HS-27A (cell line): Measurements from ENCODE around the gene KLHL26.
"Not testable (repeated sequence)": the region's sequence is repeated elsewhere in the genome, so short reads cannot be mapped to it uniquely, and the experiment has no call there.

Experiments used
- DNase-seq: peaks from one replicate; pipeline ENCODE4 v3.0.0-alpha.2; 2012; ENCODE audit warnings: low read depth, missing footprints

The KLHL26 gene, protein sequence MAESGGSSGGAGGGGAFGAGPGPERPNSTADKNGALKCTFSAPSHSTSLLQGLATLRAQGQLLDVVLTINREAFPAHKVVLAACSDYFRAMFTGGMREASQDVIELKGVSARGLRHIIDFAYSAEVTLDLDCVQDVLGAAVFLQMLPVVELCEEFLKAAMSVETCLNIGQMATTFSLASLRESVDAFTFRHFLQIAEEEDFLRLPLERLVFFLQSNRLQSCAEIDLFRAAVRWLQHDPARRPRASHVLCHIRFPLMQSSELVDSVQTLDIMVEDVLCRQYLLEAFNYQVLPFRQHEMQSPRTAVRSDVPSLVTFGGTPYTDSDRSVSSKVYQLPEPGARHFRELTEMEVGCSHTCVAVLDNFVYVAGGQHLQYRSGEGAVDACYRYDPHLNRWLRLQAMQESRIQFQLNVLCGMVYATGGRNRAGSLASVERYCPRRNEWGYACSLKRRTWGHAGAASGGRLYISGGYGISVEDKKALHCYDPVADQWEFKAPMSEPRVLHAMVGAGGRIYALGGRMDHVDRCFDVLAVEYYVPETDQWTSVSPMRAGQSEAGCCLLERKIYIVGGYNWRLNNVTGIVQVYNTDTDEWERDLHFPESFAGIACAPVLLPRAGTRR

DNA sequence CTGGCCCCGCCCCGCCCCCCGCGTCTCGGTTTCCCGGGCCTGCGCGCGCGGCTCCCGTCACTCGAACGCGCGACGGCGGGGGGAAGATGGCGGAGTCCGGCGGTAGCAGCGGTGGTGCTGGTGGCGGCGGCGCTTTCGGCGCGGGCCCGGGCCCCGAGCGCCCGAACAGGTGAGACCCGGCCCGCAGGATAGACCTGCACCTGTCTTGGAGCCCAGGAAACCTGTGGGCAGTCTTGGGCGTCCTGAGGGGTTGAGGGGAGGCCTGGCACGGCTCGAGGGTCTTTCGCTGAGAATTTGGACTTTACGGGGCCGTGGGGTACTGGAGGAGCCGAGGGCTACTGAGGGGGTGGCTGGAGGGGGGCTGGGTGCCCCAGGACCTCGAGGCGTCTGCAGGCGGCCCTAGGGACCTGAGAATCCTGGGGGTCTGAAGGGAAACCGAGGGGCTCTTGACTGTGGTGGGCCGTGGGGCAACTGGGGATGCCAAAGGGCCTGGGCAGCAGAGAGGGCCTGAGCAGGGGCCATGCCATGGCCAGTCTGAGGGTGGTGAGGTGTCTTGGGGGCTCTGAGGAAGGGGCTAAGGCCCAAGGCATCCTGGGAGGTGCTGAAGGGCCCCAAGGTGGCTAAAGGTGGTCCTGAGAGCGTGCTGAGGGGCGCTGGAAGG, at the start of gene KLHL26:
Gene KLHL26 (plus strand): TSS at position 60 of the 661 bp plus-strand sequence. CDS start 27 bp downstream, at position 87.
- no peak for DNase-seq

DNA sequence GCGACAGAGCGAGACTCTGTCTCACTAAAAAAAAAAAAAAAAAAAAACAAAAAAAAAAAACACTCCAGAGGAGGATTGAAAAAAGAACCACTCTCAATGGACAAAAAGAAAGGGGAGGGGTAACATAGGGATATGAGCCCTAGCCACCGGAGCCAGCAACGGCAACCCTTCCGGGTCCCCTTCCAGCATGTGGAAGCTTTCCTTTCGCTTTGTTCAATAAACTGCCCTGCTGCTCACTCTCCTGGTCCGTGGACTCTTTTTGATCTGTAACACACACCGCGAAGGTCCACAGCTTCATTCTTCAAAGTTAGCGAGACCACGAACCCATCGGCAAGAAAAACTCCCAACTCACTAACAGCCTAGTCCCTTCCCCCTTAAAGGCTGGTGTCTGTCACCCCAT, 49.3 kb upstream of the KLHL26 start:
- DNase-seq, result no peak

DNA sequence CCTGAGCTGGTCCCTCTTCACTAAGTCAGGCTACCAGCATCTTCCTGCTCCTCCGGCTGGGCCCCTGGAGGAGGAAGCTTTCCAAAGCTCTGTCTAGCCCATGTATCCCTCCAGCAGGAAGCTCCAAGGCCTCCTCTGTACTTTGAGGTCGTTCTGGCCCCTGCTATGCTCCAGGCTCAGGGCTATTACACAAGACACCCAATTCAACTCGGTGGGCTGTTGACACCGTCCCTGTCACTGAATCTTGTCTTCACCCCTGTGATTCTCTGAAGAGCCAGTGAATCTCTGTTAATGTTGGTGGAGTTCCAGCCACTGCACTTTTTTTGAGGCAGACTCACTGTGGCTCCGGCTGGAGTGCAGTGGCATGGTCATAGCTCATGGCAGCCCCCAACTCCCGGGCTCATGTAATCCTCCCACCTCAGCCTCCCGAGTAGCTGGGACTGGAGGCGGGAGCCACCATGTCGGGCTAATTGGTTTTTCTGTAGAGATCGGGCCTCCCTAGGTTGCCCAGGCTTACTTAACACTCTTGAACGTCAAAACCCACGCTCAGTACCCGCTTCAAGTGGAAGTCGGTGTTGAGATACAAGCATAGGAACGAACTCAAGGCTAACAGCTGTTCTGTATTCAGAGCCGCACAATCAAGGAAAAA, 48.7 kb upstream of the KLHL26 start:
- no peak for DNase-seq

DNA sequence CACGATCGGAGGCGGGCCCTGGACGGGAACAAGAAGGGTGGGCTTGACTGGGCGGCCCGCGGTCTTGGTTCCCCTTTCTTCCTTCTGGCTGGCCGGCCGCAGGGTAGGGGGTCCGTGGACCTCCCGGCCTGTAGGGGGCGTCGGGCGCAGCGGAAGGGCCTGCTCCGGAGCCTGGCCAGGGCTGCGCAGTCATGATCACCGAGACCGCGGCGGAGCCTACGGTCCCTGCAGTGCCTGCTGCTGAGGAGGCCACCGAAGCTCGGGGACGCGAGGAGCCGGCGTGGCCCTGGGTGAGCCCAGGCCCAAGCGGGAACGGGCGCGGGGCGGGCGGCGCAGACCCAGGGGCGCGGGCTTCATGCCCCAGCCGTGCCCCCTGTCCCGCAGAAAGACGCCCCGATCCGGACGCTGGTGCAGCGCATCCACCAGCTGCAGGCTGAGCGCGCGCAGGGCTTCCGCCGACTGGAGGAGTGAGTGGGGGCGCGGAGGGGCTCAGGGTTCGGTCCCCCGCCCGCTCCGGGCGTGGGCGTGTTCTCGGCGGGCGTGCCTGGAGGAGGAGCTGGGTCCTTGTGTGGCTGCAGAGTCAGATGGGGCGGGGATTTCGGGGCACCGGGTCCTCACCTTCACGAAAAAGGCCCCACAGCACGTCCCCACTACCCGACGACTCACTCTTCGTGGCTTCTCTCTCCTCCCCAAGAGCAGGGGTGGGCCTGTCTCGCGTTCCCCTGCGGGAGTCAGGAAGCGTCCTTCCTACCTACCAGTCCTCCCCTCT, 48.0 kb upstream of the KLHL26 start, which contains the start of gene REX1BD:
Gene REX1BD (plus strand): TSS at position 188 of the 769 bp plus-strand sequence. CDS start 4 bp downstream, at position 192.
- DNase-seq, result peak; percentile 30

DNA sequence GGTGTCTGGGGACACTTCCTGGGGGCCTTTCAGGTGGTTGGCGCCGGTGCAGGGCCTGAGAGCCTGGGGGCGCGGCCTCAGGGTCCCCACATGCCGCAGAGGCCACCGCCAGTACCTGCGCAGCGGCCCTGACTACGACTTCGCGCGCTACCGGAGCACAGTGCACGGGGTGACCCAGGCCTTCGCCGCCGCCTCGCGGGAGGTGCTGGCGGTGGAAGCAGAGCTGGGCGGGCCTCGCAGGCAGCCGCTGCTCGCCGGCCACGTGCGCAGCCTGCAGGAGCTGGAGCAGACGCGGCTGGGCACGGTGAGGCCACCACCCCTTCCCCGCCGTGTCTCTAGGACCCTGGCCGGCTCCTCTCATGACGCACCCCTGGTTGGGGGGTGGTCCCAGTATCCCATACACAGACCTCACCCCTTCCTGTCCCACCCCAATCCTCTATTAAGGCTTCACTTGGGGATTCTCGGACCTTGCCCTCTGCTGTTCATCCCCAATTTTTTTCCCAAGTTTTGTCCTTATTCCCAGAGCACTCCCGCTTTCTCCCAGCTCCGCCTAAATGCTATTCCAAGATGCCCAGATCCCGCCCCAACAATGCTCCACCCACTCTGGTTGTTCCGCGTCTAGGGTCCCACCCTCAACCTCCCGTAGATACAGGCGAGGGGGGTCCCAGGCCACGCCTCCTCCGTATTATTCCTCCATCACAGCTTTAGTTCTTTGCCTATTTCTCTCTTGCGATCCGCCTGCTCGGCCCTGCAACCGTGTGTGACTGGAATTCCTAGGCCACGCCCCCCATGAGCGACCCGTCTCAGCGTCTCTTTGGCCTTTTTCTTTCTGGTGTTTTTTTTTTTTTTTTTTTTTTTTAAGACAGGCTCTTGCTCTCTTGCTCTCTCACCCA, 47.2 kb upstream of the KLHL26 start:
- DNase-seq, result peak; percentile 26

DNA sequence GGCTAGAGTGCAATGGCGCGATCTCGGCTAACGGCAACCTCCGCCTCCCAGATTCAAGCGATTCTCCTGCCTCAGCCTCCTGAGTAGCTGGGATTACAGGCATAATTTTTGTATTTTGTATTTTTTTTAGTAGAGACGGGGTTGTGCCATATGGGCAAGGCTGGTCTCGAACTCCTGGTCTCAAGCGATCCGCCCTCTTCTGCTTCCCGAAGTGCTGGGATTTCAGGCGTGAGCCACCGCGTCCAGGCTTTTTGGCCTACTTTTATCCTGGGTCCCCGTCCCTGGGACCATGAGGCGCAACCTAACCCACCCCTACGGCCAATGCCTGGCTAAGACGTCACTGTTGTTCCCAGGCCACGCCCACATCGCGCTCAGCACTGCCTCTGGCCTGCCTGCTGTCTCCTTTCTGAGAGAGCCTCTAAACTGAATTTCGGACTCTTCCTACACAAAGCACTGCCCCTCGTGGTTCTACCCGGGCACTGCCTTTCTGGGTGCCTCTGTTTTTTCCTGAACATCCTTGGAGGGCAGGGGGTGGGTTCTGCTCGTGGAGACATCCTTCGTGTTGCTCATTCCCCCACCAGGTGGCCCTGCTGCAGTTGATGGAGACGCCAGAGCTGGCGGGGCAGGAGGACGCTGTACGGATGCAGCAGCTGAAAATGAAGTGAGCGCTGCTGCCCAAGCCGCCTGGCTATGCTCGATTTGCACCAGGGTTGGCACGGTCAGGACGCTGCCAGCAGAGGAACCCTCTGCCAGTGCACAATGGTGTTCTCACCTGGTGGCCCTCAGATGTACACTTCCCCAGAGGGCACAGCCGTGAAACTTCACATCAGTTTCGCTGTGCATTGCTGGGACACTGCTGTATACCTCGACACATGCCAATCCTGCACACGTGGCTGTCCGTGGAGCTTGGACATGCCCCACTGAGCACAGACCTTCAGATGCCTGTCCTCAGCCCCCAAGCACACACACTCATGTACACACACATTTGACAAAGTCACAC, 46.3 kb upstream of the KLHL26 start:
- DNase-seq, result no peak

DNA sequence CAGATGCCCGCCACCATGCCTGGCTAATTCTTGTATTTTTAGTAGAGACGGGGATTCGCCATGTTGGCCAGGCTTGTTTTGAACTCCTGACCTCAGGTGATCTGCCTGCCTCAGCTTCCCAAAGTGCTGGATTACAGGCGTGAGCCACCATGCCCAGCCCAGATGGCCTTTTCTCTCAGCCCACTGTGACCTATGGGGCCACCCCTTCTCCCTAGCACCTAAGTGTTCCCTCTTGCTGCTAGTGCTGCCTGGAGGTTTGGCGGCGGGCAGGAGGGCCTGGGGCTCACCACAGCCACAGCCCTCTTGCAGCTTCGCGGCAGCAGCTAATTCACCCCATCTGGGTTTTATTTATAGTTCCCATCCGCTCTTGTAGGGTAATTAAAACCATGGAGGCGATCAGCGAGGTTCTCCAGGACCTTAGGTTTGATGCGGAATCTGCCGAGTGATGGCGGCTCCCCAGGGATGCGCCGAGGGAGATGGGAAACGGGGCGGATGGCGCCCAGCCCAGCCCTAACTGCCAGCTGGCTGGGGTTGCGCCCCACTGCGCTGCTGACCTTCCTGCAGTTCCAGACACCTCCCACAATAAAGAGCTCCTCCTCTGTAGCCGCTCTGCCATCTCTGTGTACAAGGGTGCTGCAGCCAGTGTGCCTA, 45.0 kb upstream of the KLHL26 start:
- DNase-seq, result no peak

DNA sequence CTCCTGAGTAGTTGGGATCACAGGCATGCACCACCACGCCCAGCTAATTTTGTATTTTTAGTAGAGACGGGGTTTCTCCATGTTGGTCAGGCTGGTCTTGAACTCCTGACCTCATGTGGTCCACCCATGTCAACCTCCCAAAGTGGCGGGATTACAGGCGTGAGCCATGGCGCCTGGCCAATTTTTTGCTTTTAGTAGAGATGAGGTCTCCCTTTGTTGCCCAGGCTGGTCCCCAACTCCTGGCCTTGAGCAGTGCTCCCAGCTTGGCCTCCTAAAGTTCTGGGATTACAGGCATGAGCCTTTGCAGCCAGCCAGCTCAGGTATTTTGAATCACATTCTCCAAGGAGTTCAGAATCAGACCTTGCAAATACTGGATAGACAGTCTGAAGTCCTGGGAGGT, 44.1 kb upstream of the KLHL26 start:
- DNase-seq, result not testable (repeated sequence)

DNA sequence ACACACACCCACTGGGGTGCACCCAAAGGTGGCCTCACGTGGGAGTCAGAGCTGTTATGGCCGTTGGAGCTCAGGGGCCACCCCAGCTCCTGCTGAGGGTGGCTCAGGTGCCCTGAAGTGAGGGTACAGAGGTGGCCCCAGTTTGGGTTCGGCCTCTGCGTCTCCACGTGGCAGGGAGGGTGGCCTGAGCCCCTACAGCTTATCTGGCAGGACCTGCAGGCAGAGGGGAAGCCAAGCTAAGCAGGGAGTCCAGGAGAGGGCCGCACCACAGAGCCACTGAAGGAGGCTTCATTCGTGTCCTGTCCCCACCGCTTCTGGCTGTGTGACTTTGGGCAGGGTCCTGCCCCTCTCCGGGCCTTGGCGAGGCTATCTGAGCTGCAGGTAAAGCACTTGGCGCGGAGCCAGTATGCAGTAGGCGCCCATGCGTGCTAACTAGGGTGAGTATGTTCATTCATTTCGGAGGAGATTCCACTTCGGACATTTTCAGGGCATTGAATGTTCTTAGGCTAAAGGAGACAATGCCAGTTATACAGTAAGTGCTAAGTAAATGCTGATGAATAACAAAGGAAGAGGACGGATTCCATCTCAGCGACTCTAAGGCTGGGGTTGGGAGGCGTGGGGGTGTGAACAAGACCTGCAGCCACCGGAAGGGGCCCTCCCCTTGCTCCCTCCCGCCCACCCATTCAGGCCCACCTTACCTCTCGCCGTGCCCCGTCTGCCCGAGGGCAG, 43.3 kb upstream of the KLHL26 start:
- no peak for DNase-seq

DNA sequence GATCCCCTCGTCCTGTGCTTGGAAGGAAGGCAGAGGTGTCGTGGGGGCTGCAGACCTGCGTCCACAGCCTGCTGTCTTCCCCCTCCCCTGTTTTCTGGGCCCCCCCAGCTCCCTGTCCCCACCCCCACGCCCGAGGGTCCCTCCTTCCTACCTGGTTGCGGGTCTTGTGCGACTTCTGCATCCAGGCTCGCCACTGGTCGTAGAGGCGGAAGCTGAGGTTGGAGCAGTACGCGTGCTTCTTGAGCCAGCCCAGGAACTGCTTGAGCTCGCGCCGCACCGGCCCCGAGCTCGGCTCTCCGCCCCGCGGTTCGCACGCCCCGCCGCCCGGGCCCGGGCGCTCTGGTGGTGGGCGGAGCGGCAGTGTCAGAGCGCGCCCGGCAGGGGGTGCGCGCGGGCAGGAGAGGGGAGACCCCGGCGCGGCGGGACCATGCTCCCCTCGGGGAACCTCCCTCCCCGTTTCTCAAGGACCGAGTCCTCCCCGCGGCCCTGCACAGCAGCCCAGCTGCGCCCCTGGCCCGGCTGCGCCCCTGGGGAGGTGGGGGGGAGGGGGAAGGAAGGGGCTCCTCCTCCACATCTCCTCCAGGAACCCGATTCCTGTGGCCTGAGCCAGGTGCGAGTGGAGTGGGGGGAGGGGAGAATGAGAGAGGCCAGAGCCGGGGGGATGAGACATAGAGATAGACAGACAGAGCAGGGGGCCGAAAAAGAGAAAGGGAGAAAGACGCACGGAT, 42.6 kb upstream of the KLHL26 start:
- peak; percentile 14 for DNase-seq

DNA sequence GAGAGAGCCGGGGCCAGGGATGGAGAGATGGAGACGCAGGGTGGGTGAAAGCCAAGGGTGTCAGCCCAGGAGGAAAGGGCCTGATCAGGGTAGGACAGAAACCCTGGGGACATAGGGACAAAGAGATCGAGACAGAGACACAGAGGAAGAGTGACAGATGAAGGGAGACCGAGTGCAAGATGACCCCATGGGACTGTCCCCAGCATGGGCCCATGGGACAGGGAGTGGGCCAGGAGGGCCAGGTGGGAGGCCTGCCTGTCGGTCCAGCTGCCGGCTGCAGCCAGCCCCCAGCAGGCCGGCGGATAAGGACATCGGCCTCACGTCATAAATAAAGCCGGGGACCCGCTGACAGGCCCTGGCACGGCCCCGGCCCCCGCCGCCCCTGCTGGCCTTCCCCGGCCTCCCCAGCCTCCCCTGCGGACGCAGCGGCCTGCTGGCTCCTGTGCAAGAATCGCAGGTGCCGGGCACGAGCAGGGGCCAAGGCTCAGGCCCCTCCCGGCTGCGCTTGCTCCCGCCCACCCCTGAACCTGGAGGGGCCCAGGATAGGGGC, 41.9 kb upstream of the KLHL26 start:
- no peak for DNase-seq

DNA sequence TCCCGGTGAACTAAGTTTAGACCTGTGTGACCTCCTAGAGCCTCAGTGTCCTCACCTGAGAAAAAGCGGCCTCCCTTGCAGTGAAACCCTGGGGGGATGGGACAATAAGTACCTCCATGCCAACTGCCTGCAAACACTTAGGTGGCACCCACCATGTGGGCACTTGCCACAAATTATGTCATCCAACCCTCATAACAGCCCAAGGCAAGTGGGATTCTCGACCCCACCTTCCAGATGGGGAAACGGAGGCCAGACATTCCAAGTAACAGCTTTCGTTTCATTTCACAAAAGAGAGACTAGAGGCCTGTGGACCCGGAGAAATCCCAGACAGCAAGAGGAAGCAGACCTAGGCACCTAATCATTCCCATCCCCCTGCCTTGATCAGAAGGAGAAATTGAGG, 41.4 kb upstream of the KLHL26 start:
- no peak for DNase-seq

DNA sequence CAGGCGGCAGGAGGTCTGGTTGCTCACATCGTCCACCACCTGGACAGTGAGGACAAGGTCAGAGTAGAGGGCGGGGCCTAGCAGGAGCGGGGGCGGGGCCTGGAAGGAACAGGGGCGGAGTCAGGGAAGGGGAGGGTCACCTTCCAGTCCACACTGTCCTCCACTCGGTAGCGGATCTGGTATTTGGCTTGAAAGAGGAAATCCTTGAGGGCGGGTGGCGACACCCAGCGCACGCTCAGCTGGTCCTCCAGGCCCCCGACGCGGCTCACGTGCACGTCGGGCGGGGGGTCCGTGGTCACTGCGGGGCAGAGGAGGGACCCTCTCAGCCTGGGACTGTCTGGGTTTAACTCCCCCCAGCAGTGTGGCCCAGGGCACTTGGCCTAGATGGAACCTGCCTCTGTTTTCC, 40.1 kb upstream of the KLHL26 start:
- no peak for DNase-seq

DNA sequence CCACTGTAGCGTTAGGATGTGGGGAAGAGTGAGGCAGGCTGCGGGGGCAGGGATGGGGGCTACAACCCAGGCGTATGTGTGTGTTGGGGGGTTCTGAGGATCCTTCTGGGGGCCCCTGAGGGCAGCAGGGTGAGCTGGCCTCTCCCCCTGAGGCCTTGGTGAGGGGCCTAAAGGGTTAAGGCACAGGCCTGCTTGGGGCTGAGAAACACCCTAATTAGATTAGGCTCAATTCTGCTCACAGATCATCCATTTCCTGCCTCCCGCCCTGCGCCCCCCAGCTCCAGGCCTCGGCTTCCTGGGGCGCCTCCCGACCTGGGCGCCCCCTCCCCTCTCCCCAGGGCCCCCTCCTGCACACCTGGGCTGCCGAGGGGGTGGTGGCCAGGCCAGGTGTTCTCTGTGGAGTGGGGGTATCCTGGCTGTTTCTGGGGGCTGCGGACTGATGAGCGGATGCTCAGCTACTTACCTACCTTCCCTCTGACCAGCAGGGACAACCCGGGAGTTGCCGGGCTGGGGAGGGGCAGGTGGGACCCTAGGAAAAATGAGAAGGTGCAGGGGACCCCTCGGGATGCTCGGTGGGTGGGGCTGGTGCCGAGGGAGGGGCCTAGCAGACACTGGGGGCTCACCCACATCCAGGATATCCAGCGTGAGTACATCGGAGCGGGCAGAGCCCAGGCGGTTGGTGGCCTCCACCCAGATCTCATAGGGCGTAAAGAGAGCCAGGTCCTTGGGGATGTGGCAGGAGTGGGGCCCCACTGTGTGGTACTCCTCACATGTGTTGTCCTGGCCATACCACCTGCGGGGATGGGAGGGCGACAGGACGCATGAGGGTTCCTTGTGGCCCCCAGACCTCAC, 38.8 kb upstream of the KLHL26 start:
- no peak for DNase-seq

DNA sequence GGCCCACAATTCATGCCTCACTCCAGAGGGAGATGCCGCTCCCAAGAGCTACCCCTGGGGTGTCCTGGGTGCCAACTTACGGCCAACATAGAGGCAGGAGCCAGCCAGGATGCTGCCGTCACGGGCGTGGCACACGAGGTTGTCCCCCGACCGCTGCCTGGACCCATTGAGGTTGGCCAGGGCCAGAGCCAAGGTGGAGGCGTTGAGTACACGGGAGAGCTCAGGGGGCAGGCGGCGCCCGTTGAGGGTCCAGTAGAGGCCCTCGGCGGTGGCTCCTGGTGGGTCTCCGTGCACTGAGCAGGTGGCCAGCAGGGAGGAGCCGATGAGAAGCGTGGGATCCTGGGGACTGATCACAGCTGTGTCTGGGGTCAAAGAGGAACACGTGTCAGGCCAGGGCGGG, 37.3 kb upstream of the KLHL26 start:
- no peak for DNase-seq
